H9 (cell line): ENCODE measurements around the gene NPC1. TPM values are rescaled to one million over a fixed set of nuclear protein-coding genes. Genes with fewer than 3 reads are reported as not detected.

Experiments
- DNase-seq: peaks from one replicate; pipeline ENCODE4 v3.0.0-alpha.2; 2017
- H2AFZ ChIP-seq: one replicate; pipeline ENCODE4 v1.6.1; 2013; ENCODE audit warnings: mild to moderate bottlenecking, low read length, control low read depth, moderate library complexity
- H2AK5ac ChIP-seq: 2 replicates; pipeline ENCODE4 v1.6.1; 2013; ENCODE audit warnings: low read length, control low read depth, mixed read lengths; ENCODE audit not compliant: insufficient read length
- H2BK120ac ChIP-seq: one replicate; pipeline ENCODE4 v1.6.1; 2013; ENCODE audit warnings: low read depth, mild to moderate bottlenecking, low read length, control low read depth, inconsistent platforms; ENCODE audit not compliant: poor library complexity, severe bottlenecking
- H2BK12ac ChIP-seq: 2 replicates; pipeline ENCODE4 v1.6.1; 2013; ENCODE audit warnings: low read length, control low read depth, mixed read lengths, low read depth; ENCODE audit not compliant: insufficient read length
- H2BK15ac ChIP-seq: 2 replicates; pipeline ENCODE4 v1.6.1; 2013; ENCODE audit warnings: low read depth, low read length, control low read depth
- H2BK20ac ChIP-seq: one replicate; pipeline ENCODE4 v1.6.1; 2013; ENCODE audit warnings: low read depth, mild to moderate bottlenecking, low read length, control low read depth, inconsistent platforms; ENCODE audit not compliant: poor library complexity, severe bottlenecking
- H2BK5ac ChIP-seq: 2 replicates; pipeline ENCODE4 v1.6.1; 2013; ENCODE audit warnings: low read length, control low read depth, mixed read lengths; ENCODE audit not compliant: insufficient read length
- H3K14ac ChIP-seq: 2 replicates; pipeline ENCODE4 v1.6.1; 2013; ENCODE audit warnings: low read length, control low read depth; ENCODE audit not compliant: insufficient read depth
- H3K18ac ChIP-seq: 2 replicates; pipeline ENCODE4 v1.6.1; 2013; ENCODE audit warnings: low read depth, mild to moderate bottlenecking, mixed read lengths, low read length, control low read depth; ENCODE audit not compliant: insufficient read length
- H3K23ac ChIP-seq: 2 replicates; pipeline ENCODE4 v1.6.1; 2013; ENCODE audit warnings: low read length, control low read depth, mixed read lengths, low read depth; ENCODE audit not compliant: insufficient read length
- H3K23me2 ChIP-seq: 2 replicates; pipeline ENCODE4 v1.6.1; 2013; ENCODE audit warnings: low read depth, mild to moderate bottlenecking, mixed read lengths, low read length, control low read depth; ENCODE audit not compliant: insufficient read length, poor library complexity, severe bottlenecking
- H3K27ac ChIP-seq: 2 replicates; pipeline ENCODE4 v1.5.1; 2013; ENCODE audit warnings: low read length, control low read depth, mixed read lengths, low read depth; ENCODE audit not compliant: insufficient read length
- H3K27me3 ChIP-seq: 2 replicates; pipeline ENCODE4 v1.6.1; 2013; ENCODE audit warnings: low read length, control low read depth, inconsistent platforms; ENCODE audit not compliant: insufficient read depth
- H3K4ac ChIP-seq: 2 replicates; pipeline ENCODE4 v1.6.1; 2013; ENCODE audit warnings: low read depth, mild to moderate bottlenecking, control low read depth, inconsistent platforms, low read length, moderate library complexity
- H3K4me1 ChIP-seq: 2 replicates; pipeline ENCODE4 v1.6.1; 2013; ENCODE audit warnings: low read length, control low read depth, inconsistent platforms; ENCODE audit not compliant: insufficient read depth
- H3K4me2 ChIP-seq: 2 replicates; pipeline ENCODE4 v1.6.1; 2013; ENCODE audit warnings: low read length, control low read depth, mixed read lengths; ENCODE audit not compliant: insufficient read length, insufficient read depth
- H3K56ac ChIP-seq: 2 replicates; pipeline ENCODE4 v1.6.1; 2013; ENCODE audit warnings: low read depth, mild to moderate bottlenecking, mixed read lengths, low read length, control low read depth; ENCODE audit not compliant: insufficient read length
- H3K79me1 ChIP-seq: 2 replicates; pipeline ENCODE4 v1.6.1; 2013; ENCODE audit warnings: low read depth, mild to moderate bottlenecking, moderate library complexity, low read length, control low read depth, inconsistent platforms; ENCODE audit not compliant: insufficient read depth, poor library complexity, severe bottlenecking
- H3K79me2 ChIP-seq: 2 replicates; pipeline ENCODE4 v1.6.1; 2013; ENCODE audit warnings: low read length, control low read depth, inconsistent platforms; ENCODE audit not compliant: insufficient read depth
- H3K9ac ChIP-seq: 2 replicates; pipeline ENCODE4 v1.6.1; 2013; ENCODE audit warnings: low read length, control low read depth, mixed read lengths; ENCODE audit not compliant: insufficient read length; ENCODE audit errors: extremely low read depth
- H3K9me3 ChIP-seq: one replicate; pipeline ENCODE4 v1.6.1; 2013; ENCODE audit warnings: low read depth, low read length, inconsistent platforms; ENCODE audit not compliant: control insufficient read depth
- H3T11ph ChIP-seq: one replicate; pipeline ENCODE4 v1.6.1; 2013; ENCODE audit warnings: mild to moderate bottlenecking, low read length, control low read depth, inconsistent platforms
- H4K20me1 ChIP-seq: one replicate; pipeline ENCODE4 v1.6.1; 2013; ENCODE audit not compliant: control insufficient read depth, insufficient read length, insufficient read depth
- H4K5ac ChIP-seq: 2 replicates; pipeline ENCODE4 v1.6.1; 2013; ENCODE audit warnings: low read depth, mild to moderate bottlenecking, mixed read lengths, low read length, control low read depth; ENCODE audit not compliant: insufficient read length
- H4K8ac ChIP-seq: replicated peaks from 2 replicates; pipeline ENCODE4 v1.6.1; 2013; ENCODE audit warnings: low read length, control low read depth, mixed read lengths, low read depth; ENCODE audit not compliant: insufficient read length
- H4K91ac ChIP-seq: 2 replicates; pipeline ENCODE4 v1.6.1; 2013; ENCODE audit warnings: low read depth, mild to moderate bottlenecking, moderate library complexity, mixed read lengths, low read length, control low read depth; ENCODE audit not compliant: insufficient read length
- H3K27ac Mint-ChIP-seq, 3 experiments: 2 replicates in 2 of 3; 3 replicates in 1 of 3; pipeline ENCODE4 v1.8.0; 2020 to 2021; ENCODE audit warnings: mixed read lengths in 3 of 3, mild to moderate bottlenecking in 1 of 3, moderate library complexity in 1 of 3
- H3K27me3 Mint-ChIP-seq: 2 replicates; pipeline ENCODE4 v1.8.0; 2021; ENCODE audit warnings: low read depth, mild to moderate bottlenecking, moderate library complexity, mixed read lengths
- H3K36me3 Mint-ChIP-seq, 3 experiments: 2 replicates in 2 of 3; 3 replicates in 1 of 3; pipeline ENCODE4 v1.8.0; 2020 to 2021; ENCODE audit warnings: low read depth in 3 of 3, mixed read lengths in 3 of 3; ENCODE audit not compliant: insufficient read depth in 1 of 3
- H3K4me1 Mint-ChIP-seq, 2 experiments: 2 replicates each; pipeline ENCODE4 v1.8.0; 2020; ENCODE audit warnings: mixed read lengths in 2 of 2
- H3K4me3 Mint-ChIP-seq, 2 experiments: 2 replicates in 1 of 2; 3 replicates in 1 of 2; pipeline ENCODE4 v1.8.0; 2020 to 2021; ENCODE audit warnings: mild to moderate bottlenecking in 2 of 2, mixed read lengths in 2 of 2, moderate library complexity in 1 of 2
- H3K9me3 Mint-ChIP-seq, 2 experiments: 2 replicates in 1 of 2; 3 replicates in 1 of 2; pipeline ENCODE4 v1.8.0; 2020; ENCODE audit warnings: mild to moderate bottlenecking in 2 of 2, mixed read lengths in 2 of 2, moderate library complexity in 1 of 2
- CTCF ChIP-seq: fragments of 200-600 bp; sonication (generic); conservative IDR thresholded peaks from 3 replicates; pipeline ENCODE4 v1.8.0; 2021; ENCODE audit warnings: antibody characterized with exemption, mild to moderate bottlenecking
- WGBS: extraction: QIAGEN DNeasy Blood & Tissue Kit; methylation state at CpG from one replicate; pipeline ENCODE4 v1.1.7; 2013; ENCODE audit warnings: missing lambda C conversion rate, low lambda C conversion rate, mixed read lengths; ENCODE audit not compliant: insufficient read length; ENCODE audit errors: extremely low coverage; 5-methylcytosine and 5-hydroxymethylcytosine counted together
- total RNA-seq: library from RNA; stranded (reverse); gene quantifications from 2 replicates; pipeline ENCODE4 v1.2.1, GENCODE V29; 2021

Gene NPC1
- total RNA-seq, 1 experiment from 2014 or later, result 24.2 TPM

- H4K20me1 ChIP-seq, result no peaks in the 10 kb centered on the region
- H3K23ac ChIP-seq, result no peak overlapping the region
- H3K4me1 ChIP-seq, result no peaks in the 10 kb centered on the region
- H3K23me2 ChIP-seq, result peaks cover 3% of the 10 kb centered on the region
- WGBS, result no CpG with 5 or more reads among the region's 6 CpGs
- no peak overlapping the region for H2BK120ac ChIP-seq
- H3K27ac ChIP-seq, result no peak overlapping the region
- no peaks in the 10 kb centered on the region for H3K79me1 ChIP-seq
- no peak overlapping the region for H4K91ac ChIP-seq
- H2BK15ac ChIP-seq, result no peak overlapping the region
- H2BK5ac ChIP-seq, result no peak overlapping the region
- H3K9me3 ChIP-seq, result no peaks in the 10 kb centered on the region
- H3K27ac Mint-ChIP-seq, result no peak overlapping the region
- H3K14ac ChIP-seq, result no peak overlapping the region
- TF ChIP-seq CTCF, result no peak
- no peak overlapping the region for H3K56ac ChIP-seq
- H3T11ph ChIP-seq, result no peak overlapping the region
- no peak overlapping the region for H2BK20ac ChIP-seq
- H3K4me2 ChIP-seq, result no peak overlapping the region
- no peak overlapping the region for H2AFZ ChIP-seq
- H3K4ac ChIP-seq, result no peak overlapping the region
- H3K79me2 ChIP-seq, result no peaks in the 10 kb centered on the region
- no peak overlapping the region for H3K4me3 Mint-ChIP-seq
- H4K5ac ChIP-seq, result no peak overlapping the region
- no peaks in the 10 kb centered on the region for H3K27me3 ChIP-seq
- H3K18ac ChIP-seq, result no peak overlapping the region
- peaks cover 19% of the 10 kb centered on the region for H3K27me3 Mint-ChIP-seq
- peaks cover 13 to 29% (median 23%) of the 10 kb centered on the region in 3 experiments; a peak in 6 of 7 replicates for H3K36me3 Mint-ChIP-seq
- H3K9me3 Mint-ChIP-seq, result no peaks in the 10 kb centered on the region
- H2BK12ac ChIP-seq, result no peak overlapping the region
- H4K8ac ChIP-seq, result no peak overlapping the region
- DNase-seq, result no peak
- H3K9ac ChIP-seq, result no peak overlapping the region
- H3K4me1 Mint-ChIP-seq, result peaks cover 19 to 23% of the 10 kb centered on the region in 2 experiments
- no peak overlapping the region for H2AK5ac ChIP-seq
Measured at GRCh38 chr18:23506393-23506792, 79.9 kb downstream of the NPC1 start.
